IMR-90 (cell line): ENCODE results near the gene CLASRP. TPM values are rescaled to one million over a fixed set of nuclear protein-coding genes. Genes with fewer than 3 reads are reported as not detected.

Experiments used
- ATAC-seq: fragments of 200-7000 bp; cut with Tn5 transposase; 2 replicates; pipeline ENCODE4 v1.9.1; 2020; ENCODE audit warnings: low read depth, mild to moderate bottlenecking, moderate library complexity
- BruUV-seq: library from RNA; stranded (reverse); fragments of 400-500 nt; replicated peaks from 2 replicates; lab custom pipeline; 2021; lab: Mats Ljungman, UMichigan
- CTCF ChIA-PET: fragments of 300-600 bp; formaldehyde crosslinking; extraction: SDS; loops from one replicate; lab custom pipeline; 2021; ENCODE audit warnings: antibody characterized with exemption; lab: Yijun Ruan, JAX
- POLR2A ChIA-PET: fragments of 300-600 bp; sonication (Branson Sonifier 250); formaldehyde crosslinking; loops from one replicate; lab custom pipeline; 2022; ENCODE audit warnings: antibody characterized with exemption; ENCODE audit not compliant: unreplicated experiment; lab: Charles Lee
- DNase-seq: peaks from one replicate; pipeline ENCODE4 v3.0.0; 2013
- H2AFZ ChIP-seq: replicated peaks from 2 replicates; pipeline ENCODE3; 2013; ENCODE audit warnings: low read length, mild to moderate bottlenecking; ENCODE audit not compliant: poor library complexity
- H2AK5ac ChIP-seq: 2 replicates; pipeline ENCODE4 v1.6.1; 2013; ENCODE audit warnings: low read depth, low read length, inconsistent platforms
- H2AK9ac ChIP-seq: replicated peaks from 2 replicates; pipeline ENCODE3; 2013; ENCODE audit warnings: mild to moderate bottlenecking, low read depth, low read length, moderate library complexity; ENCODE audit not compliant: poor library complexity
- H2BK120ac ChIP-seq: 2 replicates; pipeline ENCODE4 v1.6.1; 2013; ENCODE audit warnings: low read depth, low read length, inconsistent platforms
- H2BK15ac ChIP-seq: 3 replicates; pipeline ENCODE4 v1.6.1; 2013; ENCODE audit warnings: low read depth, low read length, inconsistent platforms
- H2BK20ac ChIP-seq: 2 replicates; pipeline ENCODE4 v1.6.1; 2013; ENCODE audit warnings: low read depth, mild to moderate bottlenecking, inconsistent platforms, low read length, moderate library complexity
- H2BK5ac ChIP-seq: 2 replicates; pipeline ENCODE4 v1.6.1; 2013; ENCODE audit warnings: mild to moderate bottlenecking, low read depth, low read length, inconsistent platforms; ENCODE audit not compliant: poor library complexity, severe bottlenecking
- H3K14ac ChIP-seq: replicated peaks from 2 replicates; pipeline ENCODE4 v1.6.1; 2013; ENCODE audit warnings: low read depth, low read length, inconsistent platforms
- H3K18ac ChIP-seq: 2 replicates; pipeline ENCODE4 v1.6.1; 2013; ENCODE audit warnings: low read depth, low read length, control low read depth
- H3K23ac ChIP-seq: 2 replicates; pipeline ENCODE4 v1.6.1; 2013; ENCODE audit warnings: low read depth, low read length, inconsistent platforms
- H3K27ac ChIP-seq: 2 replicates; pipeline ENCODE4 v1.5.1; 2013; ENCODE audit warnings: mild to moderate bottlenecking, control low read depth, low read length; ENCODE audit not compliant: insufficient read depth
- H3K27me3 ChIP-seq: 2 replicates; pipeline ENCODE4 v1.6.1; 2013; ENCODE audit warnings: low read length; ENCODE audit not compliant: control insufficient read depth, insufficient read depth
- H3K36me3 ChIP-seq: 2 replicates; pipeline ENCODE4 v1.6.1; 2013; ENCODE audit warnings: low read length, mixed read lengths; ENCODE audit not compliant: control insufficient read depth, insufficient read depth
- H3K4ac ChIP-seq: 2 replicates; pipeline ENCODE4 v1.6.1; 2013; ENCODE audit warnings: low read depth, low read length, inconsistent platforms
- H3K4me1 ChIP-seq: 2 replicates; pipeline ENCODE4 v1.6.1; 2013; ENCODE audit warnings: low read length, mixed read lengths; ENCODE audit not compliant: control insufficient read depth, insufficient read depth
- H3K4me2 ChIP-seq: 2 replicates; pipeline ENCODE4 v1.6.1; 2013; ENCODE audit warnings: low read depth, mild to moderate bottlenecking, control low read depth, low read length, moderate library complexity
- H3K4me3 ChIP-seq: 2 replicates; pipeline ENCODE4 v1.5.1; 2013; ENCODE audit warnings: low read depth, mild to moderate bottlenecking, control low read depth, low read length, moderate library complexity; ENCODE audit not compliant: insufficient read depth
- H3K56ac ChIP-seq: 2 replicates; pipeline ENCODE4 v1.6.1; 2013; ENCODE audit warnings: low read length, inconsistent platforms; ENCODE audit not compliant: insufficient read depth; ENCODE audit errors: extremely low read depth
- H3K79me1 ChIP-seq, 2 experiments: 2 replicates each; pipeline ENCODE4 v1.6.1; 2013; ENCODE audit warnings: low read length in 2 of 2, inconsistent platforms in 1 of 2, low read depth in 1 of 2
- H3K9ac ChIP-seq: 2 replicates; pipeline ENCODE4 v1.6.1; 2013; ENCODE audit warnings: low read depth, low read length, control low read depth
- H3K9me1 ChIP-seq: 2 replicates; pipeline ENCODE4 v1.6.1; 2013; ENCODE audit warnings: low read length, inconsistent platforms; ENCODE audit not compliant: insufficient read depth
- H3K9me3 ChIP-seq: 2 replicates; pipeline ENCODE4 v1.6.1; 2013; ENCODE audit warnings: low read length; ENCODE audit not compliant: control insufficient read depth, insufficient read depth
- H4K20me1 ChIP-seq: 2 replicates; pipeline ENCODE4 v1.6.1; 2013; ENCODE audit warnings: low read length, inconsistent platforms; ENCODE audit not compliant: insufficient read depth
- H4K5ac ChIP-seq: 2 replicates; pipeline ENCODE4 v1.6.1; 2013; ENCODE audit warnings: mild to moderate bottlenecking, low read depth, low read length, control low read depth
- H4K8ac ChIP-seq, 2 experiments: 2 replicates each; pipeline ENCODE4 v1.6.1; 2013; ENCODE audit warnings: low read depth in 2 of 2, low read length in 2 of 2, control low read depth in 1 of 2, inconsistent platforms in 1 of 2
- H4K91ac ChIP-seq: 2 replicates; pipeline ENCODE4 v1.6.1; 2013; ENCODE audit warnings: low read depth, low read length, inconsistent platforms; ENCODE audit not compliant: insufficient read depth
- BHLHE40 ChIP-seq: fragments of 150-350 bp; IDR thresholded peaks from 2 replicates; pipeline ENCODE4 v1.6.1; 2016; ENCODE audit warnings: mild to moderate bottlenecking, low read depth, low read length
- CHD1 ChIP-seq: IDR thresholded peaks from 2 replicates; pipeline ENCODE4 v1.6.1; 2012; ENCODE audit warnings: low read depth, low read length, improper control_type of control experiment
- ELK1 ChIP-seq: fragments of 150-350 bp; IDR thresholded peaks from 2 replicates; pipeline ENCODE4 v1.6.1; 2016; ENCODE audit warnings: low read depth, mild to moderate bottlenecking, low read length, moderate library complexity, borderline replicate concordance
- FOS ChIP-seq: fragments of 150-350 bp; IDR thresholded peaks from 2 replicates; pipeline ENCODE4 v1.6.1; 2016; ENCODE audit warnings: low read depth, low read length
- MAFK ChIP-seq: IDR thresholded peaks from 2 replicates; pipeline ENCODE4 v1.6.1; 2012; ENCODE audit warnings: low read depth, low read length, improper control_type of control experiment
- MAZ ChIP-seq: IDR thresholded peaks from 2 replicates; pipeline ENCODE4 v1.6.1; 2012; ENCODE audit warnings: low read depth, mild to moderate bottlenecking, low read length, improper control_type of control experiment, moderate library complexity, borderline replicate concordance
- MXI1 ChIP-seq: IDR thresholded peaks from 2 replicates; pipeline ENCODE4 v1.6.1; 2012; ENCODE audit warnings: low read depth, mild to moderate bottlenecking, low read length, moderate library complexity, borderline replicate concordance
- NFE2L2 ChIP-seq: fragments of 150-350 bp; IDR thresholded peaks from 2 replicates; pipeline ENCODE4 v1.6.1; 2016; ENCODE audit warnings: low read depth, mild to moderate bottlenecking, low read length
- RAD21 ChIP-seq: IDR thresholded peaks from 2 replicates; pipeline ENCODE4 v1.6.1; 2012; ENCODE audit warnings: low read length, improper control_type of control experiment
- RFX5 ChIP-seq: IDR thresholded peaks from 2 replicates; pipeline ENCODE4 v1.8.0; 2012; ENCODE audit warnings: low read depth, mild to moderate bottlenecking, low read length, moderate library complexity
- SMC3 ChIP-seq: fragments of 150-350 bp; IDR thresholded peaks from 2 replicates; pipeline ENCODE4 v1.6.1; 2016; ENCODE audit warnings: low read depth, mild to moderate bottlenecking, antibody characterized with exemption, low read length, moderate library complexity
- WGBS, 2 experiments: methylation state at CpG; one replicate each; pipeline versions ENCODE4 v1.1.5 to v1.1.7; 2013; ENCODE audit warnings: missing lambda C conversion rate in 2 of 2; ENCODE audit not compliant: insufficient read length in 1 of 2; ENCODE audit errors: extremely low coverage in 2 of 2; 5-methylcytosine and 5-hydroxymethylcytosine counted together
- dilution Hi-C: fragments of 300-500 bp; cut with HindIII; formaldehyde crosslinking; loops from one replicate; pipeline ENCODE4 v1.14.3; 2018; ENCODE audit warnings: low sequenced_read_pairs; ENCODE audit not compliant: unreplicated experiment
- in situ Hi-C: fragments of 300-500 bp; cut with MboI; formaldehyde crosslinking; loops from 3 replicates; pipeline ENCODE4 v1.14.3; 2019; ENCODE audit warnings: low sequenced_read_pairs, inconsistent platforms, mixed read lengths
- intact Hi-C: fragments of 100-400 bp; cut with micrococcal nuclease; formaldehyde crosslinking; loops from 2 replicates; pipeline ENCODE4 v1.10.0; 2022
- polyA plus RNA-seq, 3 experiments: library from polyadenylated mRNA; depleted of rRNA; stranded (reverse); fragments of >200 nt; gene quantifications; 2 replicates each; pipeline ENCODE4 v1.2.3, GENCODE V29; 2012; ENCODE audit warnings: low replicate concordance in 1 of 3
- total RNA-seq: library from RNA; depleted of rRNA; stranded (reverse); fragments of >200 nt; gene quantifications from 2 replicates; pipeline ENCODE4 v1.2.3, GENCODE V29; 2012
- TF ChIP-seq, protein P1 (sequence below): conservative IDR thresholded peaks from 2 replicates; pipeline ENCODE4 v1.5.1; 2012; ENCODE audit warnings: mild to moderate bottlenecking, low read depth, low read length, improper control_type of control experiment

Gene CLASRP
- total and polyA plus RNA-seq, 2 of the 4 experiments (the other 2 are of a cell fraction) = 19.9 to 31.7 TPM

DNA sequence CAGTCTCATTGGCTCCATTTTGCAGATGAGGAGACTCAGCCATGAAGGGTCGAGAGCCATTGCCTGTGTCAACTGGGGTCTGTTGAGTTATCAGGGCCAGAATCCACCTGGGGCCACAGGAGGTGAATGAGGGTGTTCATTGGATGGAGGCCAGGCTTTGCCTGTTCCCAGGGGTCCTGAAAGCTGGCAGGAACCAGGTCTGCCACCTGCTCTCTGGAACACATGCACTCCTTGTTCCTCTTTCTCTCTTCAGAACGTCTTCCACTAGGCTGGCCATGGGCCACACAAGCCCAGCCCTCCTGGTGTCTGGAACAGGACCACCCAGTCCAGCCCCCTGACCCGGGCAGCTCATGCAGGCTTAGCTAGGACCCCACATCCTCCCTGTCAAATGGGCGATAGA lies 75.3 kb downstream of the CLASRP start:
- H2AK5ac ChIP-seq = no peak overlapping the region
- H3K18ac ChIP-seq = no peak overlapping the region
- no peak overlapping the region for H2BK20ac ChIP-seq
- intact Hi-C loops (no loop called here), dilution Hi-C loops (no loop called here), in situ Hi-C loops (no loop called here)
- no peak overlapping the region for H3K27ac ChIP-seq
- H3K9me1 ChIP-seq = peaks cover 39% of the 10 kb centered on the region
- H4K5ac ChIP-seq = no peak overlapping the region
- no peak overlapping the region for H3K4me2 ChIP-seq
- no peak overlapping the region for H4K8ac ChIP-seq
- no peak overlapping the region for H3K56ac ChIP-seq
- no peak overlapping the region for H3K23ac ChIP-seq
- H3K9me3 ChIP-seq = no peaks in the 10 kb centered on the region
- H2AK9ac ChIP-seq = no peak overlapping the region
- BruUV-seq = no TSS peak
- H4K20me1 ChIP-seq = peaks cover 92% of the 10 kb centered on the region
- peaks cover 45 to 96% of the 10 kb centered on the region in 2 experiments for H3K79me1 ChIP-seq
- WGBS, 2 experiments = no CpG with 5 or more reads among the region's 4 CpGs
- DNase-seq (no peak), ATAC-seq (no peak)
- TF ChIP-seq MAZ (no peak), ELK1 (no peak), RAD21 (no peak), MXI1 (no peak), CHD1 (no peak), BHLHE40 (no peak), MAFK (no peak), FOS (no peak), SMC3 (no peak), NFE2L2 (no peak), RFX5 (no peak)
- TF ChIP-seq, protein P1, sequence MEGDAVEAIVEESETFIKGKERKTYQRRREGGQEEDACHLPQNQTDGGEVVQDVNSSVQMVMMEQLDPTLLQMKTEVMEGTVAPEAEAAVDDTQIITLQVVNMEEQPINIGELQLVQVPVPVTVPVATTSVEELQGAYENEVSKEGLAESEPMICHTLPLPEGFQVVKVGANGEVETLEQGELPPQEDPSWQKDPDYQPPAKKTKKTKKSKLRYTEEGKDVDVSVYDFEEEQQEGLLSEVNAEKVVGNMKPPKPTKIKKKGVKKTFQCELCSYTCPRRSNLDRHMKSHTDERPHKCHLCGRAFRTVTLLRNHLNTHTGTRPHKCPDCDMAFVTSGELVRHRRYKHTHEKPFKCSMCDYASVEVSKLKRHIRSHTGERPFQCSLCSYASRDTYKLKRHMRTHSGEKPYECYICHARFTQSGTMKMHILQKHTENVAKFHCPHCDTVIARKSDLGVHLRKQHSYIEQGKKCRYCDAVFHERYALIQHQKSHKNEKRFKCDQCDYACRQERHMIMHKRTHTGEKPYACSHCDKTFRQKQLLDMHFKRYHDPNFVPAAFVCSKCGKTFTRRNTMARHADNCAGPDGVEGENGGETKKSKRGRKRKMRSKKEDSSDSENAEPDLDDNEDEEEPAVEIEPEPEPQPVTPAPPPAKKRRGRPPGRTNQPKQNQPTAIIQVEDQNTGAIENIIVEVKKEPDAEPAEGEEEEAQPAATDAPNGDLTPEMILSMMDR = no peak
- H2AFZ ChIP-seq = no peak overlapping the region
- no peak overlapping the region for H2BK120ac ChIP-seq
- H2BK15ac ChIP-seq = no peak overlapping the region
- H3K4me3 ChIP-seq = no peak overlapping the region
- no peak overlapping the region for H4K91ac ChIP-seq
- no peak overlapping the region for H2BK5ac ChIP-seq
- peaks cover 6% of the 10 kb centered on the region for H3K36me3 ChIP-seq
- ChIA-PET CTCF (interaction anchor here (0.5 kb wide), 1 partner anchor 373 kb away, joined by 6 read pairs; no protein-coding TSS in a partner anchor), POLR2A (no interaction called here)
- no peak overlapping the region for H3K4ac ChIP-seq
- H3K9ac ChIP-seq = no peak overlapping the region
- peaks cover 5% of the 10 kb centered on the region; the same call in 1 of the 2 replicates for H3K4me1 ChIP-seq
- H3K14ac ChIP-seq = no peak overlapping the region
- H3K27me3 ChIP-seq = no peaks in the 10 kb centered on the region
